B cell (primary cell): Measurements from ENCODE around the gene COL1A1. TPM values are rescaled to one million over a fixed set of nuclear protein-coding genes. Genes with fewer than 3 reads are reported as not detected.

Experiments used
- ATAC-seq: fragments of 200-7000 bp; cut with Tn5 transposase; one replicate; pipeline ENCODE4 v1.10.0; 2021; ENCODE audit warnings: low read depth, mild to moderate bottlenecking, moderate number of reproducible peaks, moderate library complexity
- CTCF ChIA-PET: fragments of 350-600 bp; sonication (Branson Sonifier 250); formaldehyde crosslinking; loops from one replicate; lab custom pipeline; 2021; ENCODE audit warnings: antibody characterized with exemption, inconsistent platforms; lab: Charles Lee
- POLR2A ChIA-PET: fragments of 350-600 bp; sonication (Branson Sonifier 250); formaldehyde crosslinking; loops from one replicate; lab custom pipeline; 2021; ENCODE audit warnings: antibody characterized with exemption; lab: Charles Lee
- DNase-seq: peaks from one replicate; pipeline ENCODE4 v3.0.0; 2013
- H2AFZ ChIP-seq: 2 replicates; pipeline ENCODE4 v1.6.1; 2012; ENCODE audit warnings: mild to moderate bottlenecking, low read depth, low read length; ENCODE audit not compliant: insufficient read depth, poor library complexity, severe bottlenecking
- H3K27ac ChIP-seq, 2 donors: 1 replicate in 1 of 2; 2 replicates in 1 of 2; pipeline ENCODE4 v1.5.1; 2012 to 2013; ENCODE audit warnings: low read length in 2 of 2, mild to moderate bottlenecking in 2 of 2, moderate library complexity in 1 of 2
- H3K27me3 ChIP-seq, 4 experiments: fragments of 200-600 bp in 1 of 4; sonication (generic) in 1 of 4; replicated peaks in 1 of 4; 1 replicate in 2 of 4; 2 replicates in 2 of 4; pipeline versions ENCODE4 v1.6.1 to v1.7.0; 2013 to 2016; ENCODE audit warnings: low read length in 3 of 4, mild to moderate bottlenecking in 2 of 4, mixed read lengths in 1 of 4, moderate library complexity in 1 of 4; ENCODE audit not compliant: insufficient read depth in 4 of 4, control insufficient read depth in 3 of 4; ENCODE audit errors: control extremely low read depth in 1 of 4
- H3K36me3 ChIP-seq, 2 experiments: replicated peaks in 1 of 2; 1 replicate in 1 of 2; 2 replicates in 1 of 2; pipeline versions ENCODE4 v1.6.1 to v1.7.1; 2013; ENCODE audit warnings: low read length in 1 of 2; ENCODE audit not compliant: insufficient read depth in 2 of 2, control insufficient read depth in 1 of 2; ENCODE audit errors: control extremely low read depth in 1 of 2, extremely low read depth in 1 of 2
- H3K4me1 ChIP-seq, 2 donors: fragments of 200-600 bp in 1 of 2; sonication (generic) in 1 of 2; 1 replicate in 1 of 2; 2 replicates in 1 of 2; pipeline versions ENCODE4 v1.5.1 to v1.6.1; 2013 to 2017; ENCODE audit warnings: low read length in 2 of 2; ENCODE audit not compliant: control insufficient read depth in 2 of 2, insufficient read depth in 2 of 2
- H3K4me2 ChIP-seq: replicated peaks from 2 replicates; pipeline ENCODE3; 2012; ENCODE audit warnings: mild to moderate bottlenecking, low read depth, low read length; ENCODE audit not compliant: poor library complexity, severe bottlenecking
- H3K4me3 ChIP-seq, 5 experiments: fragments of 200-600 bp in 1 of 5; sonication (generic) in 1 of 5; 1 replicate in 3 of 5; 2 replicates in 2 of 5; pipeline versions ENCODE4 v1.5.1 to v1.7.0; 2011 to 2016; ENCODE audit warnings: low read length in 4 of 5, mild to moderate bottlenecking in 4 of 5, low read depth in 2 of 5, control low read depth in 1 of 5, moderate library complexity in 1 of 5; ENCODE audit not compliant: insufficient read depth in 1 of 5; ENCODE audit errors: control extremely low read depth in 1 of 5, extremely low read depth in 1 of 5
- H3K79me2 ChIP-seq: fragments of 200-600 bp; sonication (generic); one replicate; pipeline ENCODE4 v1.6.0; 2016; ENCODE audit warnings: low read length; ENCODE audit not compliant: control insufficient read depth, insufficient read depth
- H3K9ac ChIP-seq: fragments of 200-600 bp; sonication (generic); 2 replicates; pipeline ENCODE4 v1.6.1; 2017; ENCODE audit warnings: mild to moderate bottlenecking, low read length, moderate library complexity
- H3K9me3 ChIP-seq, 3 donors: one replicate each; pipeline versions ENCODE4 v1.6.1 to v1.7.1; 2013; ENCODE audit warnings: low read length in 2 of 3; ENCODE audit not compliant: control insufficient read depth in 2 of 3, insufficient read depth in 1 of 3; ENCODE audit errors: control extremely low read depth in 1 of 3
- H4K20me1 ChIP-seq: 2 replicates; pipeline ENCODE4 v1.6.0; 2012; ENCODE audit warnings: mild to moderate bottlenecking, low read length; ENCODE audit not compliant: insufficient read depth, control insufficient read depth, poor library complexity, severe bottlenecking
- H3K27ac Mint-ChIP-seq: one replicate; pipeline ENCODE4 v1.8.0; 2021; ENCODE audit warnings: mixed read lengths
- H3K27me3 Mint-ChIP-seq: one replicate; pipeline ENCODE4 v1.8.0; 2021; ENCODE audit warnings: mixed read lengths
- H3K4me1 Mint-ChIP-seq: one replicate; pipeline ENCODE4 v1.8.0; 2021; ENCODE audit warnings: mixed read lengths
- H3K4me3 Mint-ChIP-seq: one replicate; pipeline ENCODE4 v1.8.0; 2021; ENCODE audit warnings: mixed read lengths
- H3K9me3 Mint-ChIP-seq: one replicate; pipeline ENCODE4 v1.8.0; 2022; ENCODE audit warnings: mixed read lengths; ENCODE audit not compliant: insufficient read depth
- CTCF ChIP-seq: fragments of 200-600 bp; IDR thresholded peaks from one replicate; pipeline ENCODE4 v1.8.0; 2022; ENCODE audit warnings: antibody characterized with exemption, mild to moderate bottlenecking
- EZH2 ChIP-seq: IDR thresholded peaks from 2 replicates; pipeline ENCODE4 v1.6.1; 2012; ENCODE audit warnings: borderline replicate concordance, low read depth, mild to moderate bottlenecking, moderate library complexity, low read length; ENCODE audit not compliant: insufficient read depth, poor library complexity, severe bottlenecking
- WGBS: methylation state at CpG from one replicate; pipeline ENCODE4 v1.1.5; 2013; ENCODE audit warnings: missing lambda C conversion rate; ENCODE audit not compliant: insufficient coverage; 5-methylcytosine and 5-hydroxymethylcytosine counted together
- intact Hi-C: fragments of 100-400 bp; cut with micrococcal nuclease; formaldehyde crosslinking; loops from one replicate; pipeline ENCODE4 v1.10.0; 2022
- polyA plus RNA-seq: library from polyadenylated mRNA; depleted of rRNA; stranded (reverse); fragments of >200 nt; gene quantifications from 2 replicates; pipeline ENCODE4 v1.2.3, GENCODE V29; 2012
- total RNA-seq, 2 donors: library from RNA; stranded (reverse); fragments of 120-200 nt in 1 of 2; gene quantifications; 1 replicate in 1 of 2; 2 replicates in 1 of 2; pipeline versions ENCODE4 v1.2.3 to v1.2.4, GENCODE V29; 2013 to 2022

COL1A1 gene
- total and polyA plus RNA-seq, 2 donors (not counting 1 experiment from before 2014, with no cell fraction given) = 0.66 to 9.1 TPM

- CTCF ChIA-PET = interaction anchor here (0.6 to 3.4 kb wide), 8 partner anchors 10 to 1203 kb away, joined by 3 to 18 read pairs (median 5); no protein-coding TSS in a partner anchor
- H2AFZ ChIP-seq = no peak overlapping the region
Observed at GRCh38 chr17:50153650-50154575, 47.5 kb downstream of the COL1A1 start.

More at GRCh38 chr17:50153650-50154575, 47.5 kb downstream of the COL1A1 start:
- Histone ChIP-seq H3K4me3 (no peak overlapping the region), H3K36me3 (no peaks in the 10 kb centered on the region), H3K27me3 (no peaks in the 10 kb centered on the region), H3K9ac (no peak overlapping the region), H4K20me1 (peaks cover 15% of the 10 kb centered on the region), H3K9me3 (no peaks in the 10 kb centered on the region), H3K4me1 (peaks cover 9 to 30% of the 10 kb centered on the region in 2 donors), H3K27ac (peak overlapping the region in 1 of 2 donors; percentile 49), H3K4me2 (no peak overlapping the region), H3K79me2 (peaks cover 21% of the 10 kb centered on the region)
- 76% methylated on average over 11 of the region's 16 CpGs for WGBS
- TF ChIP-seq CTCF (no peak), EZH2 (no peak)
- peak overlapping the region; percentile 71 for H3K27ac Mint-ChIP-seq
- no peaks in the 10 kb centered on the region for H3K27me3 Mint-ChIP-seq
- POLR2A ChIA-PET = interaction anchor here (0.7 kb wide), 1 partner anchor 10 kb away, joined by 13 read pairs; no protein-coding TSS in a partner anchor
- H3K4me3 Mint-ChIP-seq = no peak overlapping the region
- intact Hi-C loops = no loop called here
- ATAC-seq (no peak), DNase-seq (no peak)
- H3K9me3 Mint-ChIP-seq = no peaks in the 10 kb centered on the region
- H3K4me1 Mint-ChIP-seq = peaks cover 21% of the 10 kb centered on the region
